Tibial nerve (tissue), 4 donors: Measurements from ENCODE around the gene EYA2. TPM values are rescaled to one million over a fixed set of nuclear protein-coding genes. Genes with fewer than 3 reads are reported as not detected.

Experiments
- DNase-seq, 2 donors: peaks; one replicate each; pipeline ENCODE4 v3.0.0-alpha.2; 2019; ENCODE audit warnings: low spot score in 2 of 2
- H3K27ac ChIP-seq, 4 donors: fragments of 200-600 bp; sonication (generic) in 3 of 4; one replicate each; pipeline ENCODE4 v1.5.1; 2017 to 2019; ENCODE audit warnings: mild to moderate bottlenecking in 1 of 4
- H3K27me3 ChIP-seq, 2 donors: fragments of 200-600 bp; sonication (generic) in 1 of 2; one replicate each; pipeline versions ENCODE4 v1.5.1 to v1.6.0; 2017 to 2019
- H3K36me3 ChIP-seq, 3 donors: fragments of 200-600 bp; sonication (generic); one replicate each; pipeline ENCODE4 v1.5.1; 2018 to 2019
- H3K4me1 ChIP-seq, 4 donors: fragments of 200-600 bp; sonication (generic) in 3 of 4; one replicate each; pipeline ENCODE4 v1.5.1; 2017 to 2019
- H3K4me3 ChIP-seq, 4 donors: fragments of 200-600 bp; sonication (generic) in 3 of 4; one replicate each; pipeline ENCODE4 v1.5.1; 2017 to 2019; ENCODE audit warnings: mild to moderate bottlenecking in 1 of 4, moderate library complexity in 1 of 4
- H3K9me3 ChIP-seq, 4 donors: fragments of 200-600 bp; sonication (generic) in 3 of 4; one replicate each; pipeline ENCODE4 v1.5.1; 2017 to 2019
- CTCF ChIP-seq, 5 experiments: fragments of 200-600 bp in 3 of 5; fragments of 450-650 bp in 2 of 5; sonication (generic) in 3 of 5; IDR thresholded peaks; one replicate each; pipeline ENCODE4 v1.5.1; 2016 to 2019; ENCODE audit warnings: antibody characterized with exemption in 5 of 5, mild to moderate bottlenecking in 3 of 5, moderate library complexity in 2 of 5
- EP300 ChIP-seq, 2 donors: sonication (generic); formaldehyde crosslinking; IDR thresholded peaks; one replicate each; pipeline ENCODE4 v1.6.1; 2017; ENCODE audit warnings: antibody characterized with exemption in 2 of 2, mild to moderate bottlenecking in 1 of 2
- POLR2A ChIP-seq, 2 donors: fragments of 450-650 bp; IDR thresholded peaks; one replicate each; pipeline ENCODE4 v1.6.1; 2017; ENCODE audit warnings: antibody characterized with exemption in 2 of 2, mild to moderate bottlenecking in 2 of 2, moderate library complexity in 2 of 2
- WGBS, 2 donors: methylation state at CpG; one replicate each; pipeline ENCODE4 v1.1.5; 2018; 5-methylcytosine and 5-hydroxymethylcytosine counted together
- total RNA-seq, 4 donors: library from RNA; depleted of rRNA; stranded (reverse); fragments of >200 nt; gene quantifications; one replicate each; pipeline ENCODE4 v1.1.0, GENCODE V29; 2016

EYA2 gene
- total RNA-seq, 4 donors from 2014 or later: 13.8 to 25.5 (median 20.2) TPM

GRCh38 chr20:46937533-46938226 is 43.0 kb downstream of the EYA2 start:
- H3K27ac ChIP-seq: no peak overlapping the region
- no peaks in the 10 kb centered on the region for H3K27me3 ChIP-seq
- no peak overlapping the region for H3K4me3 ChIP-seq
- DNase-seq: no peak
- no peaks in the 10 kb centered on the region for H3K9me3 ChIP-seq
- H3K4me1 ChIP-seq: peaks cover 0 to 32% (median 3%) of the 10 kb centered on the region in 4 donors
- no peak for TF ChIP-seq CTCF (IDR thresholded peaks at IDR 0.05)
- TF ChIP-seq EP300 (IDR thresholded peaks at IDR 0.05): no peak
- TF ChIP-seq POLR2A (IDR thresholded peaks at IDR 0.05): no peak
- WGBS, 2 donors: 71 to 73% methylated on average over 7 of the region's 7 CpGs
- H3K36me3 ChIP-seq: no peaks in the 10 kb centered on the region

- H3K27me3 ChIP-seq: no peaks in the 10 kb centered on the region
- TF ChIP-seq EP300 (IDR thresholded peaks at IDR 0.05) (no peak), POLR2A (IDR thresholded peaks at IDR 0.05) (no peak), CTCF (IDR thresholded peaks at IDR 0.05) (no peak)
- no peak for DNase-seq
- peaks cover 0 to 36% (median 2%) of the 10 kb centered on the region in 4 donors for H3K4me1 ChIP-seq
- no peak overlapping the region for H3K27ac ChIP-seq
- H3K4me3 ChIP-seq: no peak overlapping the region
- WGBS, 2 donors: 59 to 71% methylated on average over 1 of the region's 1 CpG
- H3K36me3 ChIP-seq: no peaks in the 10 kb centered on the region
- no peaks in the 10 kb centered on the region for H3K9me3 ChIP-seq
These were observed 43.8 kb downstream of the EYA2 start for GRCh38 chr20:46938434-46938833.

GRCh38 chr20:46939031-46939965 is 44.7 kb downstream of the EYA2 start:
- no peak overlapping the region for H3K4me3 ChIP-seq
- no peak for TF ChIP-seq EP300 (IDR thresholded peaks at IDR 0.05)
- TF ChIP-seq CTCF (IDR thresholded peaks at IDR 0.05): peak in 1 of 5 experiments; percentile 14
- TF ChIP-seq POLR2A (IDR thresholded peaks at IDR 0.05): no peak
- no peaks in the 10 kb centered on the region for H3K36me3 ChIP-seq
- H3K27me3 ChIP-seq: no peaks in the 10 kb centered on the region
- WGBS, 2 donors: 44 to 86% methylated on average over 3 of the region's 3 CpGs
- no peaks in the 10 kb centered on the region for H3K9me3 ChIP-seq
- DNase-seq: no peak
- peaks cover 0 to 45% (median 2%) of the 10 kb centered on the region in 4 donors for H3K4me1 ChIP-seq
- no peak overlapping the region for H3K27ac ChIP-seq

GRCh38 chr20:46940616-46941015 is 46.0 kb downstream of the EYA2 start:
- Histone ChIP-seq H3K4me1 (peaks cover 0 to 58% (median 3%) of the 10 kb centered on the region in 4 donors), H3K27ac (no peak overlapping the region), H3K27me3 (no peaks in the 10 kb centered on the region), H3K4me3 (no peak overlapping the region), H3K9me3 (no peaks in the 10 kb centered on the region), H3K36me3 (no peaks in the 10 kb centered on the region)
- 75 to 84% methylated on average over 10 of the region's 10 CpGs for WGBS, 2 donors
- TF ChIP-seq CTCF (IDR thresholded peaks at IDR 0.05): no peak
- TF ChIP-seq EP300 (IDR thresholded peaks at IDR 0.05): no peak
- TF ChIP-seq POLR2A (IDR thresholded peaks at IDR 0.05): no peak
- DNase-seq: no peak

- Histone ChIP-seq H3K27me3 (no peaks in the 10 kb centered on the region), H3K4me1 (peaks cover 0 to 61% (median 5%) of the 10 kb centered on the region in 4 donors), H3K36me3 (no peaks in the 10 kb centered on the region), H3K9me3 (no peaks in the 10 kb centered on the region), H3K27ac (no peak overlapping the region), H3K4me3 (no peak overlapping the region)
- DNase-seq: no peak
- 94 to 98% methylated on average over 2 of the region's 2 CpGs for WGBS, 2 donors
- TF ChIP-seq POLR2A (IDR thresholded peaks at IDR 0.05) (no peak), EP300 (IDR thresholded peaks at IDR 0.05) (no peak), CTCF (IDR thresholded peaks at IDR 0.05) (no peak)
These were observed 46.8 kb downstream of the EYA2 start for GRCh38 chr20:46941404-46941803.
